ENCODE data around the gene TK1. TPM values are rescaled to one million over a fixed set of nuclear protein-coding genes. Genes with fewer than 3 reads are reported as not detected.
A peak's percentile ranks its signal among the peaks of the same experiment; 100 is the strongest.

The TK1 gene
- total RNA-seq, 1 donor from 2014 or later = 65.9 TPM

- peaks cover 25% of the 10 kb centered on the region for H3K36me3 Mint-ChIP-seq (ENCODE audit: low read depth)
- DNase-seq (ENCODE audit: low spot score) = no peak
- no peak overlapping the region for H3K27ac Mint-ChIP-seq
- peaks cover 15% of the 10 kb centered on the region for H3K27me3 Mint-ChIP-seq (ENCODE audit: low read depth)
- H3K4me1 Mint-ChIP-seq (ENCODE audit: low read depth) = peaks cover 2% of the 10 kb centered on the region
- H3K9me3 Mint-ChIP-seq = no peaks in the 10 kb centered on the region
- intact Hi-C loops (cut with micrococcal nuclease) = no loop called here
- H3K4me3 Mint-ChIP-seq (ENCODE audit: low read depth) = no peak overlapping the region
Observed at GRCh38 chr17:78226759-78227454, 40.1 kb upstream of the TK1 start.

GRCh38 chr17:78226055-78226758, 39.4 kb upstream of the TK1 start:
- H3K36me3 Mint-ChIP-seq (ENCODE audit: low read depth) = peaks cover 29% of the 10 kb centered on the region
- peaks cover 11% of the 10 kb centered on the region for H3K27me3 Mint-ChIP-seq (ENCODE audit: low read depth)
- no peak overlapping the region for H3K4me3 Mint-ChIP-seq (ENCODE audit: low read depth)
- H3K27ac Mint-ChIP-seq = no peak overlapping the region
- intact Hi-C loops (cut with micrococcal nuclease) = no loop called here
- no peaks in the 10 kb centered on the region for H3K9me3 Mint-ChIP-seq
- no peak for DNase-seq (ENCODE audit: low spot score)
- H3K4me1 Mint-ChIP-seq (ENCODE audit: low read depth) = peaks cover 2% of the 10 kb centered on the region

GRCh38 chr17:78225088-78225865, 38.4 kb upstream of the TK1 start:
- H3K9me3 Mint-ChIP-seq = no peaks in the 10 kb centered on the region
- DNase-seq (ENCODE audit: low spot score) = no peak
- peaks cover 33% of the 10 kb centered on the region for H3K36me3 Mint-ChIP-seq (ENCODE audit: low read depth)
- no peak overlapping the region for H3K27ac Mint-ChIP-seq
- intact Hi-C loops (cut with micrococcal nuclease) = no loop called here
- H3K4me1 Mint-ChIP-seq (ENCODE audit: low read depth) = peaks cover 2% of the 10 kb centered on the region
- peaks cover 4% of the 10 kb centered on the region for H3K27me3 Mint-ChIP-seq (ENCODE audit: low read depth)
- H3K4me3 Mint-ChIP-seq (ENCODE audit: low read depth) = no peak overlapping the region

- intact Hi-C loops (cut with micrococcal nuclease) = no loop called here
- peaks cover 2% of the 10 kb centered on the region for H3K27me3 Mint-ChIP-seq (ENCODE audit: low read depth)
- H3K4me1 Mint-ChIP-seq (ENCODE audit: low read depth) = peaks cover 2% of the 10 kb centered on the region
- peaks cover 39% of the 10 kb centered on the region for H3K36me3 Mint-ChIP-seq (ENCODE audit: low read depth)
- H3K4me3 Mint-ChIP-seq (ENCODE audit: low read depth) = no peak overlapping the region
- no peak for DNase-seq (ENCODE audit: low spot score)
- H3K27ac Mint-ChIP-seq = no peak overlapping the region
- H3K9me3 Mint-ChIP-seq = no peaks in the 10 kb centered on the region
Observed at GRCh38 chr17:78224231-78225087, 37.6 kb upstream of the TK1 start.

- DNase-seq (ENCODE audit: low spot score) = no peak
- Mint-ChIP-seq H3K36me3 (ENCODE audit: low read depth) (peaks cover 46% of the 10 kb centered on the region), H3K27ac (no peak overlapping the region), H3K9me3 (no peaks in the 10 kb centered on the region), H3K4me3 (ENCODE audit: low read depth) (no peak overlapping the region), H3K27me3 (ENCODE audit: low read depth) (peaks cover 2% of the 10 kb centered on the region), H3K4me1 (ENCODE audit: low read depth) (peaks cover 2% of the 10 kb centered on the region)
- intact Hi-C loops (cut with micrococcal nuclease) = no loop called here
Observed at GRCh38 chr17:78223765-78224164, 36.9 kb upstream of the TK1 start.

GRCh38 chr17:78223061-78223460, 36.2 kb upstream of the TK1 start:
- H3K9me3 Mint-ChIP-seq = no peaks in the 10 kb centered on the region
- peaks cover 2% of the 10 kb centered on the region for H3K4me1 Mint-ChIP-seq (ENCODE audit: low read depth)
- peaks cover 49% of the 10 kb centered on the region for H3K36me3 Mint-ChIP-seq (ENCODE audit: low read depth)
- H3K27ac Mint-ChIP-seq = no peak overlapping the region
- DNase-seq (ENCODE audit: low spot score) = no peak
- H3K4me3 Mint-ChIP-seq (ENCODE audit: low read depth) = no peak overlapping the region
- intact Hi-C loops (cut with micrococcal nuclease) = no loop called here
- H3K27me3 Mint-ChIP-seq (ENCODE audit: low read depth) = peaks cover 2% of the 10 kb centered on the region

- peaks cover 9% of the 10 kb centered on the region for H3K4me1 Mint-ChIP-seq (ENCODE audit: low read depth)
- no peak for DNase-seq (ENCODE audit: low spot score)
- peaks cover 54% of the 10 kb centered on the region for H3K36me3 Mint-ChIP-seq (ENCODE audit: low read depth)
- H3K27me3 Mint-ChIP-seq (ENCODE audit: low read depth) = no peaks in the 10 kb centered on the region
- no peak overlapping the region for H3K27ac Mint-ChIP-seq
- H3K4me3 Mint-ChIP-seq (ENCODE audit: low read depth) = no peak overlapping the region
- no peaks in the 10 kb centered on the region for H3K9me3 Mint-ChIP-seq
- intact Hi-C loops (cut with micrococcal nuclease) = no loop called here
Observed at GRCh38 chr17:78219396-78220150, 32.7 kb upstream of the TK1 start.

GRCh38 chr17:78214706-78215061, 27.8 kb upstream of the TK1 start:
- H3K27ac Mint-ChIP-seq = peak overlapping the region; percentile 84
- no peak for DNase-seq (ENCODE audit: low spot score)
- intact Hi-C loops (cut with micrococcal nuclease) = no loop called here

GRCh38 chr17:78214016-78214705, 27.3 kb upstream of the TK1 start, which contains the start of gene BIRC5:
BIRC5 (plus strand) TSS chr17:78214253; CDS start chr17:78214317, 64 bp downstream.
- Mint-ChIP-seq H3K27me3 (ENCODE audit: low read depth) (no peaks in the 10 kb centered on the region), H3K9me3 (no peaks in the 10 kb centered on the region), H3K27ac (peak within 1 kb of the TSS; percentile 84), H3K4me1 (ENCODE audit: low read depth) (peaks cover 11% of the 10 kb centered on the region), H3K36me3 (ENCODE audit: low read depth) (peaks cover 19% of the 10 kb centered on the region), H3K4me3 (ENCODE audit: low read depth) (peak within 1 kb of the TSS; percentile 96)
- intact Hi-C loops (cut with micrococcal nuclease) = no loop called here
- peak; percentile 86 for DNase-seq (ENCODE audit: low spot score)

More at GRCh38 chr17:78214706-78215061, 27.8 kb upstream of the TK1 start:
- no peaks in the 10 kb centered on the region for H3K9me3 Mint-ChIP-seq
- H3K4me1 Mint-ChIP-seq (ENCODE audit: low read depth) = peaks cover 11% of the 10 kb centered on the region
- H3K4me3 Mint-ChIP-seq (ENCODE audit: low read depth) = peak overlapping the region; percentile 96
- peaks cover 24% of the 10 kb centered on the region for H3K36me3 Mint-ChIP-seq (ENCODE audit: low read depth)
- H3K27me3 Mint-ChIP-seq (ENCODE audit: low read depth) = no peaks in the 10 kb centered on the region

GRCh38 chr17:78211032-78211431, 24.2 kb upstream of the TK1 start:
- intact Hi-C loops (cut with micrococcal nuclease) = no loop called here
- Mint-ChIP-seq H3K27ac (no peak overlapping the region), H3K9me3 (no peaks in the 10 kb centered on the region), H3K4me1 (ENCODE audit: low read depth) (peaks cover 6% of the 10 kb centered on the region), H3K4me3 (ENCODE audit: low read depth) (no peak overlapping the region), H3K27me3 (ENCODE audit: low read depth) (no peaks in the 10 kb centered on the region), H3K36me3 (ENCODE audit: low read depth) (peaks cover 5% of the 10 kb centered on the region)
- DNase-seq (ENCODE audit: low spot score) = no peak

GRCh38 chr17:78210111-78210510, 23.3 kb upstream of the TK1 start:
- peaks cover 2% of the 10 kb centered on the region for H3K4me1 Mint-ChIP-seq (ENCODE audit: low read depth)

More at GRCh38 chr17:78210111-78210510, 23.3 kb upstream of the TK1 start:
- no peak for DNase-seq (ENCODE audit: low spot score)
- Mint-ChIP-seq H3K36me3 (ENCODE audit: low read depth) (no peaks in the 10 kb centered on the region), H3K27ac (no peak overlapping the region), H3K27me3 (ENCODE audit: low read depth) (no peaks in the 10 kb centered on the region), H3K9me3 (no peaks in the 10 kb centered on the region), H3K4me3 (ENCODE audit: low read depth) (no peak overlapping the region)
- intact Hi-C loops (cut with micrococcal nuclease) = no loop called here

All from activated T-helper 2 cell treated with anti-CD3 and anti-CD28 coated beads, Interferon-gamma antibody, Interleukin-2, Interleukin-4, amounts not matched to agents 10 μg/mL and 5 μg/mL and 100 μg/mL, durations not matched to agents 14 hours and 24 hours and 36 hours (primary cell).